Liver (tissue), 9 donors: ENCODE results near the gene LINGO3. TPM values are rescaled to one million over a fixed set of nuclear protein-coding genes. Genes with fewer than 3 reads are reported as not detected.

ENCODE experiments used
- DNase-seq: peaks from one replicate; pipeline ENCODE4 v3.0.0-alpha.2; 2017; ENCODE audit warnings: low spot score
- H3K27ac ChIP-seq, 2 donors: one replicate each; pipeline ENCODE4 v1.7.0; 2013; ENCODE audit warnings: inconsistent platforms in 2 of 2, low read length in 2 of 2, control low read depth in 1 of 2, low read depth in 1 of 2, mild to moderate bottlenecking in 1 of 2
- H3K27me3 ChIP-seq, 4 donors: one replicate each; pipeline versions ENCODE4 v1.6.1 to v1.7.0; 2013; ENCODE audit warnings: low read length in 3 of 4, inconsistent platforms in 1 of 4, mild to moderate bottlenecking in 1 of 4, moderate library complexity in 1 of 4; ENCODE audit not compliant: control insufficient read depth in 4 of 4, insufficient read depth in 4 of 4
- H3K36me3 ChIP-seq, 4 donors: one replicate each; pipeline versions ENCODE4 v1.6.1 to v1.7.0; 2013; ENCODE audit warnings: low read length in 3 of 4, mild to moderate bottlenecking in 3 of 4, low read depth in 1 of 4, moderate library complexity in 1 of 4; ENCODE audit not compliant: control insufficient read depth in 4 of 4, insufficient read depth in 3 of 4
- H3K4me1 ChIP-seq, 4 donors: one replicate each; pipeline versions ENCODE4 v1.6.1 to v1.7.0; 2013; ENCODE audit warnings: low read length in 3 of 4, mild to moderate bottlenecking in 3 of 4, moderate library complexity in 1 of 4; ENCODE audit not compliant: control insufficient read depth in 4 of 4, insufficient read depth in 4 of 4
- H3K4me3 ChIP-seq, 3 donors: one replicate each; pipeline versions ENCODE4 v1.6.1 to v1.7.0; 2013; ENCODE audit warnings: low read length in 3 of 3, control low read depth in 1 of 3, low read depth in 1 of 3, mild to moderate bottlenecking in 1 of 3
- H3K9ac ChIP-seq, 2 donors: one replicate each; pipeline ENCODE4 v1.7.0; 2013; ENCODE audit warnings: low read length in 2 of 2, mild to moderate bottlenecking in 2 of 2, moderate library complexity in 2 of 2, control low read depth in 1 of 2, low read depth in 1 of 2
- H3K9me3 ChIP-seq, 4 donors: one replicate each; pipeline versions ENCODE4 v1.6.1 to v1.7.0; 2013; ENCODE audit warnings: low read length in 3 of 4; ENCODE audit not compliant: control insufficient read depth in 4 of 4
- ATF3 ChIP-seq: IDR thresholded peaks from 2 replicates; pipeline ENCODE4 v1.6.1; 2016; ENCODE audit warnings: antibody characterized with exemption
- FOXA1 ChIP-seq: IDR thresholded peaks from 2 replicates; pipeline ENCODE4 v1.6.1; 2016; ENCODE audit warnings: antibody characterized with exemption
- FOXA2 ChIP-seq: IDR thresholded peaks from 2 replicates; pipeline ENCODE4 v1.6.1; 2016; ENCODE audit warnings: antibody characterized with exemption
- GABPA ChIP-seq, 2 donors: IDR thresholded peaks in 1 of 2; conservative IDR thresholded peaks in 1 of 2; 2 replicates each; pipeline ENCODE4 v1.6.1; 2016; ENCODE audit warnings: antibody characterized with exemption in 2 of 2, mild to moderate bottlenecking in 1 of 2, moderate library complexity in 1 of 2
- HNF4G ChIP-seq: IDR thresholded peaks from 2 replicates; pipeline ENCODE4 v1.6.1; 2016; ENCODE audit warnings: antibody characterized with exemption
- JUND ChIP-seq, 2 donors: IDR thresholded peaks; 2 replicates each; pipeline ENCODE4 v1.6.1; 2016; ENCODE audit warnings: antibody characterized with exemption in 2 of 2
- MAX ChIP-seq: IDR thresholded peaks from 2 replicates; pipeline ENCODE4 v1.6.1; 2016; ENCODE audit warnings: antibody characterized with exemption
- NR2F2 ChIP-seq: IDR thresholded peaks from 2 replicates; pipeline ENCODE4 v1.6.1; 2016; ENCODE audit warnings: antibody characterized with exemption
- RAD21 ChIP-seq, 2 donors: IDR thresholded peaks; 2 replicates each; pipeline ENCODE4 v1.6.1; 2016; ENCODE audit warnings: antibody characterized with exemption in 2 of 2, mild to moderate bottlenecking in 2 of 2
- RXRA ChIP-seq, 2 donors: IDR thresholded peaks; 2 replicates each; pipeline ENCODE4 v1.6.1; 2017 to 2018; ENCODE audit warnings: antibody characterized with exemption in 2 of 2, mild to moderate bottlenecking in 1 of 2
- SP1 ChIP-seq: IDR thresholded peaks from 2 replicates; pipeline ENCODE4 v1.6.1; 2018; ENCODE audit warnings: antibody characterized with exemption, mild to moderate bottlenecking
- TAF1 ChIP-seq: conservative IDR thresholded peaks from 2 replicates; pipeline ENCODE4 v1.6.1; 2016; ENCODE audit warnings: antibody characterized with exemption, mild to moderate bottlenecking
- YY1 ChIP-seq: IDR thresholded peaks from 2 replicates; pipeline ENCODE4 v1.6.1; 2016; ENCODE audit warnings: antibody characterized with exemption, mild to moderate bottlenecking
- ZBTB33 ChIP-seq: IDR thresholded peaks from 2 replicates; pipeline ENCODE4 v1.6.1; 2016; ENCODE audit warnings: antibody characterized with exemption
- WGBS: extraction: QIAGEN DNeasy Blood & Tissue Kit; methylation state at CpG from one replicate; pipeline ENCODE4 v1.1.7; 2013; 5-methylcytosine and 5-hydroxymethylcytosine counted together
- polyA plus RNA-seq, 2 donors: library from polyadenylated mRNA; stranded (reverse) in 1 of 2; unstranded in 1 of 2; fragments of 200-250 nt in 1 of 2; fragments of >200 nt in 1 of 2; fragmentation: Nextera tagmentation in 1 of 2; extraction: Ambion mirVana in 1 of 2; gene quantifications; one replicate each; pipeline versions ENCODE4 v1.2.1 to v1.2.3, GENCODE V29; 2013 to 2015
- total RNA-seq, 2 donors: library from RNA; depleted of rRNA; stranded (reverse); fragments of >200 nt; gene quantifications; one replicate each; pipeline ENCODE4 v1.2.3, GENCODE V29; 2014
- TF ChIP-seq, protein P1 (sequence below): IDR thresholded peaks from 2 replicates; pipeline ENCODE4 v1.6.1; 2016; ENCODE audit warnings: antibody characterized with exemption, mild to moderate bottlenecking
- TF ChIP-seq, protein P2 (sequence below): fragments of 150-350 bp; IDR thresholded peaks from 2 replicates; pipeline ENCODE4 v1.5.1; 2017; ENCODE audit warnings: improper control_type of control experiment, low read depth, low read length; ENCODE audit not compliant: missing input control
- donor health status: healthy.
- donor health status: healthy.
- donor health status: healthy.
- donor health status: healthy.
- donor health status: healthy.

The LINGO3 gene
- total and polyA plus RNA-seq, 4 donors = 0.02 to 0.08 (median 0.07) TPM

DNA sequence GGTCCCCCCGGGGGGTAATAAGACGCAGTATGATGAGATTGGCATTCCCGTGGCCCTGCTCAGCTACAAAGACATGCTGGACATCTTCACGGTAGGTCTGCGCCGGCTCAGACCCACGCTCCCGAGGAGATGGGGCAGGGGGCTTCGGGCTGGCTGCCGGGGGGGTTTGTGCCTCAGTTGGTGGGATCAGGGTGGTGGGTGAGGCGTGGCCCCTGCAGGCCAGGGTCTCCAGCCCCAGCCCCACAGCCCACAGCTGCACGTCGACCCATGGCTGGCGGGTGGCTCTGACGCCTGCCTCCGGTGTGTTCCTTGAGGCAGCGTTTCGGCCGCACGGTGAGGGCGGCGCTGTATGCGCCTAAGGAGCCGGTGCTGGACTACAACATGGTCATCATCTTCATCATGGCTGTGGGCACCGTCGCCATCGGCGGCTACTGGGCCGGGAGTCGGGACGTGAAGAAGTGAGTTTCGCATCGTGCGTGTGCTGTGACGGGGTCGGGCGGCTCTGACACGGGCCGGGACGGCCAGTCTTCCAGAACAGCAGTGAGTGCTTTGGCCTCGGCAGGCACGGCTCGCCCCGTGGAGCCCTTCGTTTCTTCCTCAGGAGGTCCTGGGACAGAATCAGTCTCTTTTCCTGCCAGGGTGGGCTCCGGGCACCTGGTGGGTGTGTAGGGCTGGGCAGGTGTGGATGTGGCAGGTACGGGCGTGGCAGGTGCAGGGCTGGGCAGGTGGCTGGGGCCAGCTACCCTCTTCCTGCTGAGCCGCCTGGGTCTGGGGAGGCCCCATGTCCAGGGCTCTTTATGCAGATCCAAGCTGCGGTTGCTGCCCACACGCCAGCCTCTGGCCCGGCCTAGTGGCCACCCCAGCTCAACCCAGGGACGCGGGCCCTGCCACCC lies 31.0 kb upstream of the LINGO3 start:
- H3K4me1 ChIP-seq = no peaks in the 10 kb centered on the region
- TF ChIP-seq GABPA (IDR thresholded peaks at IDR 0.05 in 1 of 2, conservative IDR thresholded peaks at IDR 0.05 in 1 of 2) = no peak
- no peak for TF ChIP-seq ZBTB33
- TF ChIP-seq YY1 = no peak
- no peak for TF ChIP-seq MAX
- TF ChIP-seq SP1 = no peak
- TF ChIP-seq NR2F2 = no peak
- TF ChIP-seq RAD21 (IDR thresholded peaks at IDR 0.05) = no peak
- TF ChIP-seq ATF3 = no peak
- TF ChIP-seq, protein P1, sequence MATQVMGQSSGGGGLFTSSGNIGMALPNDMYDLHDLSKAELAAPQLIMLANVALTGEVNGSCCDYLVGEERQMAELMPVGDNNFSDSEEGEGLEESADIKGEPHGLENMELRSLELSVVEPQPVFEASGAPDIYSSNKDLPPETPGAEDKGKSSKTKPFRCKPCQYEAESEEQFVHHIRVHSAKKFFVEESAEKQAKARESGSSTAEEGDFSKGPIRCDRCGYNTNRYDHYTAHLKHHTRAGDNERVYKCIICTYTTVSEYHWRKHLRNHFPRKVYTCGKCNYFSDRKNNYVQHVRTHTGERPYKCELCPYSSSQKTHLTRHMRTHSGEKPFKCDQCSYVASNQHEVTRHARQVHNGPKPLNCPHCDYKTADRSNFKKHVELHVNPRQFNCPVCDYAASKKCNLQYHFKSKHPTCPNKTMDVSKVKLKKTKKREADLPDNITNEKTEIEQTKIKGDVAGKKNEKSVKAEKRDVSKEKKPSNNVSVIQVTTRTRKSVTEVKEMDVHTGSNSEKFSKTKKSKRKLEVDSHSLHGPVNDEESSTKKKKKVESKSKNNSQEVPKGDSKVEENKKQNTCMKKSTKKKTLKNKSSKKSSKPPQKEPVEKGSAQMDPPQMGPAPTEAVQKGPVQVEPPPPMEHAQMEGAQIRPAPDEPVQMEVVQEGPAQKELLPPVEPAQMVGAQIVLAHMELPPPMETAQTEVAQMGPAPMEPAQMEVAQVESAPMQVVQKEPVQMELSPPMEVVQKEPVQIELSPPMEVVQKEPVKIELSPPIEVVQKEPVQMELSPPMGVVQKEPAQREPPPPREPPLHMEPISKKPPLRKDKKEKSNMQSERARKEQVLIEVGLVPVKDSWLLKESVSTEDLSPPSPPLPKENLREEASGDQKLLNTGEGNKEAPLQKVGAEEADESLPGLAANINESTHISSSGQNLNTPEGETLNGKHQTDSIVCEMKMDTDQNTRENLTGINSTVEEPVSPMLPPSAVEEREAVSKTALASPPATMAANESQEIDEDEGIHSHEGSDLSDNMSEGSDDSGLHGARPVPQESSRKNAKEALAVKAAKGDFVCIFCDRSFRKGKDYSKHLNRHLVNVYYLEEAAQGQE = no peak
- TF ChIP-seq FOXA2 = no peak
- no peak for TF ChIP-seq RXRA (IDR thresholded peaks at IDR 0.05)
- TF ChIP-seq HNF4G = no peak
- TF ChIP-seq TAF1 = no peak
- TF ChIP-seq JUND (IDR thresholded peaks at IDR 0.05) = no peak
- TF ChIP-seq, protein P2, sequence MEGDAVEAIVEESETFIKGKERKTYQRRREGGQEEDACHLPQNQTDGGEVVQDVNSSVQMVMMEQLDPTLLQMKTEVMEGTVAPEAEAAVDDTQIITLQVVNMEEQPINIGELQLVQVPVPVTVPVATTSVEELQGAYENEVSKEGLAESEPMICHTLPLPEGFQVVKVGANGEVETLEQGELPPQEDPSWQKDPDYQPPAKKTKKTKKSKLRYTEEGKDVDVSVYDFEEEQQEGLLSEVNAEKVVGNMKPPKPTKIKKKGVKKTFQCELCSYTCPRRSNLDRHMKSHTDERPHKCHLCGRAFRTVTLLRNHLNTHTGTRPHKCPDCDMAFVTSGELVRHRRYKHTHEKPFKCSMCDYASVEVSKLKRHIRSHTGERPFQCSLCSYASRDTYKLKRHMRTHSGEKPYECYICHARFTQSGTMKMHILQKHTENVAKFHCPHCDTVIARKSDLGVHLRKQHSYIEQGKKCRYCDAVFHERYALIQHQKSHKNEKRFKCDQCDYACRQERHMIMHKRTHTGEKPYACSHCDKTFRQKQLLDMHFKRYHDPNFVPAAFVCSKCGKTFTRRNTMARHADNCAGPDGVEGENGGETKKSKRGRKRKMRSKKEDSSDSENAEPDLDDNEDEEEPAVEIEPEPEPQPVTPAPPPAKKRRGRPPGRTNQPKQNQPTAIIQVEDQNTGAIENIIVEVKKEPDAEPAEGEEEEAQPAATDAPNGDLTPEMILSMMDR = no peak
- TF ChIP-seq FOXA1 = no peak
- H3K9me3 ChIP-seq = no peaks in the 10 kb centered on the region
- H3K9ac ChIP-seq = no peak overlapping the region
- H3K27me3 ChIP-seq = no peaks in the 10 kb centered on the region
- H3K4me3 ChIP-seq = no peak overlapping the region
- no peak for DNase-seq
- WGBS = 96% methylated on average over 54 of the region's 54 CpGs
- peaks cover 0 to 19% (median 3%) of the 10 kb centered on the region in 4 donors for H3K36me3 ChIP-seq
- H3K27ac ChIP-seq = no peak overlapping the region
